AG09319 (cell line): Measurements from ENCODE around the gene EML5.
"Not testable (repeated sequence)": the region's sequence is repeated elsewhere in the genome, so short reads cannot be mapped to it uniquely, and the experiment has no call there.

Experiments used
- DNase-seq: peaks from one replicate; pipeline ENCODE4 v3.0.0-alpha.2; 2010; ENCODE audit warnings: low read depth; ENCODE audit errors: extremely low read depth
- CTCF ChIP-seq: IDR thresholded peaks from 2 replicates; pipeline ENCODE4 v1.5.1; 2011; ENCODE audit warnings: low read depth, mild to moderate bottlenecking, inconsistent platforms, low read length, moderate library complexity

EML5 gene

GRCh38 chr14:88823968-88824313 lies 31.2 kb upstream of the EML5 start:
- TF ChIP-seq CTCF = no peak
- no peak for DNase-seq

- DNase-seq = no peak
- no peak for TF ChIP-seq CTCF
Observed at GRCh38 chr14:88821888-88822287, 29.1 kb upstream of the EML5 start.

GRCh38 chr14:88821378-88821777 lies 28.6 kb upstream of the EML5 start:
- no peak for DNase-seq
- no peak for TF ChIP-seq CTCF

GRCh38 chr14:88819674-88820073 lies 26.9 kb upstream of the EML5 start:
- not testable (repeated sequence) for DNase-seq

- TF ChIP-seq CTCF = no peak
- no peak for DNase-seq
Observed at GRCh38 chr14:88818018-88818417, 25.3 kb upstream of the EML5 start.

- no peak for TF ChIP-seq CTCF
- DNase-seq = no peak
Observed at GRCh38 chr14:88815980-88816379, 23.2 kb upstream of the EML5 start.

- no peak for TF ChIP-seq CTCF
- DNase-seq = no peak
Observed at GRCh38 chr14:88808359-88808758, 15.6 kb upstream of the EML5 start.

- no peak for DNase-seq
- TF ChIP-seq CTCF = no peak
Observed at GRCh38 chr14:88804477-88804876, 11.7 kb upstream of the EML5 start.
